ENCODE data around the gene P2RX6.

The P2RX6 gene

DNA sequence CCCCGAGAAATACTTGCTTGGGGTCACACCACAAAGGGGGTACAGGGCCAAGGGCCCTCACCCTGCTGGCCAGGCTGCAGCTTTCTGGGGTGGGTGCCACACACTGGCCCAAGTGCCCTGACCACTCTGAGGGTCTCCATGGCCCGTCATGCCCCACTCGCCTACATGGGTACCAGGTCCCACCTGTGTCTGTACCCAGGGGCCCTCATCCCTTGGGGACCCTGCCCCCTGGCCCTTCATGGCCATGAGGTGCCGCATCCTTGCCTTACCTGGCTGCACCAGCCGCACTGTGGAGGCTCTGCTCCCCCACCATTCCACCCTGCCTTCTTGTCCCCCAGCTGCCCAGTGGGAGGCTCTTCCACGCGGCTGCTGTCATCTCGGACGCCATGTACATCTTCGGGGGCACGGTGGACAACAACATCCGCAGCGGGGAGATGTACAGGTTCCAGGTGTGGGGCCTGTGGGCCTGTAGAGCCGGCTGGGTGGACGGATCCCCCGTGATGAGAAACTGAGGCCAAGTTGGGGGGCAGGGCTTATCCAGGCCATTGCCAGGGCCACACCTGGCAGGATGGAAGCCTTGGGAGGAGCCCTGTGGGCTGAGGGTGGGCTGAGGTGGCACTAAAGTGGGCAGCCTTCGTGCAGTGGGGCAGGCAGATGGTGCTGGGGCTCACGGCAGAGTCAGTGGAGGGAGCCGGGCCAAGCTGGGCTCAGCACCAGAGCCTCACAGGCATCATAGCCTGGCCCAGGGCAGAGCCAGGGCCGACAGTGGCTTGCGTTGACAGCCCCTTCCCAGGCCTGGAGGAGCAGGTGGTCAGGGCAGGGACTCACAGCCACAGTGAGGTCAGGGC is 22.3 kb upstream of the P2RX6 start:
- no peak for FAIRE-seq
- no peak for TF ChIP-seq TAF1 (IDR thresholded peaks at IDR 0.05; ENCODE audit: low read depth, low read length)
- TF ChIP-seq POLR2A (IDR thresholded peaks at IDR 0.05; ENCODE audit: low read depth, low read length), result no peak
- no peak for TF ChIP-seq SPI1 (IDR thresholded peaks at IDR 0.05; ENCODE audit: low read depth, low read length)
- no peak for TF ChIP-seq POLR2AphosphoS5 (IDR thresholded peaks at IDR 0.05; ENCODE audit: low read depth, low read length)
- TF ChIP-seq PAX5 (IDR thresholded peaks at IDR 0.05; ENCODE audit: insufficient read depth, low read length, severe bottlenecking), result no peak
- TF ChIP-seq POU2F2 (IDR thresholded peaks at IDR 0.05; ENCODE audit: low read depth, low read length), result no peak
- DNase-seq (ENCODE audit: insufficient read length, low spot score), result no peak

DNA sequence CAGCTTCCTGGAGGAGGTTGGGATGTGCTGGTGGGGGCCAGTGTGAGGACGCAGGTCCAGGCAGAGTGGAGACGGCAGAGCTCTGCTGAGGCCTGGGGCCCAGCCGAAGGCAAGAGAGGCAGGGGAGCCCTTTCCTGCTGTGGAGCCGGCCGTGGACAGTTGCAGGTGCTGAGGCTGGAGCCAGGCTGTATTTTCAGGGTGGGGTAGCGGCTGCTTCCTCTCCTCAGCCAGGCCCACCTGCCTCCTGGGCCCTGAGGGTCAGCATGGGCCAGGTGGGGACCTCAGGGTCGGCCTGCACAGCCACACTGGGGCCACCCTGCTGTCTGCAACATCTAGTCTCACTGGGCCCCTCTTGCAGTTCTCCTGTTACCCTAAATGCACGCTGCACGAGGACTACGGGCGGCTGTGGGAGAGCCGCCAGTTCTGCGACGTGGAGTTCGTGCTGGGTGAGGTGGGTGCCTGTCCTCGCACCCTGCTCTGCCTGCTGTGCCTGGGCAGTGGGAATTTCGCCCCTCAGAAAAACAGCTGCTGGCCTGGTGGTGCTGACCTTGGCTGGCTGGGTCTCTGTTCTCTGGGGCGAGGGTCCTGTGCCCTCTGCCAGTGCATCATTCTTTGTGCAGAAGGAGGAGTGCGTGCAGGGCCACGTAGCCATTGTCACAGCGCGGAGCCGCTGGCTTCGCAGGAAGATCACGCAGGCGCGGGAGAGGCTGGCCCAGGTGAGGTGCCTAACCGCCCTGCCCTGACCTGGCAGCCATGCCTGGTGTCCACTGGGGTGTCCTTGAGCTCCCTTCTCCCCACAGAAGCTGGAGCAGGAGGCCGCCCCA is 21.4 kb upstream of the P2RX6 start:
- TF ChIP-seq POLR2A (IDR thresholded peaks at IDR 0.05; ENCODE audit: low read depth, low read length) (no peak), SPI1 (IDR thresholded peaks at IDR 0.05; ENCODE audit: low read depth, low read length) (no peak), TAF1 (IDR thresholded peaks at IDR 0.05; ENCODE audit: low read depth, low read length) (no peak)
- FAIRE-seq (no peak), DNase-seq (ENCODE audit: insufficient read length, low spot score) (no peak)

DNA sequence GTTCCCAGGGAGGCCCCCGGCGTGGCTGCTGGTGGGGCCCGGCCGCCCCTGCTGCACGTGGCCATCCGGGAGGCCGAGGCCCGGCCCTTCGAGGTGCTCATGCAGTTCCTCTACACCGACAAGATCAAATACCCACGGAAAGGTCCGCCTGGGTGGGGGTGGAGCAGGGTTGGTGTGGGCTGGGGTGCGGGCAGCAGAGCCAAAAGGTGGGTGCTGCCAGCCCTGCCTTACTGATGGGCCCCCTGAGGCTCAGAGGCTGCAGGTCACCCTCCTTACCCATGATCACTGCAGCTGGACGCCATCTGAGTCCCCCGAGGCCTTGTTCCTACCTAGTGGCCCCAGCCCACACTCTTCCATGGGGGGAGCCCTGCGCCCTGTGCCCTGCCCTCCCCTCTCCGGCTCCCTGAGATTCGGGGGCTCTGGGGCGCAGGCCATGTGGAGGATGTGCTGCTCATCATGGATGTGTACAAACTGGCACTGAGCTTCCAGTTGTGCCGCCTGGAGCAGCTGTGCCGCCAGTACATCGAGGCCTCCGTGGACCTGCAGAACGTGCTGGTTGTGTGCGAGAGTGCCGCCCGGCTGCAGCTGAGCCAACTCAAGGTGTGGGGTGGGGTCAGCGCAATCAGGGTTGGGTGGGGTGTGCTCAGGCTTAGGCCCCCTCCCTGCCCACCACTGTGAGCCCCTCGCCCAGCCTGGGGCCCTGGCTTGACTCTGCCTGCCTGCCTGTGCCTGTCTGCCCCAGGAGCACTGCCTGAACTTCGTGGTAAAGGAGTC is 20.6 kb upstream of the P2RX6 start:
- DNase-seq (ENCODE audit: insufficient read length, low spot score) (no peak), FAIRE-seq (no peak)
- TF ChIP-seq PAX5 (IDR thresholded peaks at IDR 0.05; ENCODE audit: insufficient read depth, low read length, severe bottlenecking), result no peak
- no peak for TF ChIP-seq POU2F2 (IDR thresholded peaks at IDR 0.05; ENCODE audit: low read depth, low read length)
- no peak for TF ChIP-seq SPI1 (IDR thresholded peaks at IDR 0.05; ENCODE audit: low read depth, low read length)
- TF ChIP-seq POLR2A (IDR thresholded peaks at IDR 0.05; ENCODE audit: low read depth, low read length), result no peak
- no peak for TF ChIP-seq TAF1 (IDR thresholded peaks at IDR 0.05; ENCODE audit: low read depth, low read length)
- no peak for TF ChIP-seq POLR2AphosphoS5 (IDR thresholded peaks at IDR 0.05; ENCODE audit: low read depth, low read length)

DNA sequence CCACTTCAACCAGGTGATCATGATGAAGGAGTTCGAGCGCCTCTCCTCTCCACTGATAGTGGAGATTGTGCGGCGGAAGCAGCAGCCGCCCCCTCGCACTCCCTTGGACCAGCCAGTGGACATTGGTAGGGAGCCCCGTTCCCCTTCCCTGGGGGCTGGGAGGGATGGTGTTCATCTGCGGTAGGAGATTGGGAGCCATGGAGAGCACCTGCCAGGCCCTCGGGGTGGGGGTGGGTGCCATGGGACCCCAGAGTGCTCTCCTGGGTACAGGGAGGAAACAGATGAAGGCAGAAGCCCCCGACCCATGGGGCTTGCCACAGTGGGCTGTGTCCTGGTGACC is 20.1 kb upstream of the P2RX6 start:
- no peak for FAIRE-seq
- no peak for TF ChIP-seq SPI1 (IDR thresholded peaks at IDR 0.05; ENCODE audit: low read depth, low read length)
- TF ChIP-seq TAF1 (IDR thresholded peaks at IDR 0.05; ENCODE audit: low read depth, low read length), result no peak
- TF ChIP-seq POLR2AphosphoS5 (IDR thresholded peaks at IDR 0.05; ENCODE audit: low read depth, low read length), result no peak
- no peak for TF ChIP-seq PAX5 (IDR thresholded peaks at IDR 0.05; ENCODE audit: insufficient read depth, low read length, severe bottlenecking)
- DNase-seq (ENCODE audit: insufficient read length, low spot score), result no peak

DNA sequence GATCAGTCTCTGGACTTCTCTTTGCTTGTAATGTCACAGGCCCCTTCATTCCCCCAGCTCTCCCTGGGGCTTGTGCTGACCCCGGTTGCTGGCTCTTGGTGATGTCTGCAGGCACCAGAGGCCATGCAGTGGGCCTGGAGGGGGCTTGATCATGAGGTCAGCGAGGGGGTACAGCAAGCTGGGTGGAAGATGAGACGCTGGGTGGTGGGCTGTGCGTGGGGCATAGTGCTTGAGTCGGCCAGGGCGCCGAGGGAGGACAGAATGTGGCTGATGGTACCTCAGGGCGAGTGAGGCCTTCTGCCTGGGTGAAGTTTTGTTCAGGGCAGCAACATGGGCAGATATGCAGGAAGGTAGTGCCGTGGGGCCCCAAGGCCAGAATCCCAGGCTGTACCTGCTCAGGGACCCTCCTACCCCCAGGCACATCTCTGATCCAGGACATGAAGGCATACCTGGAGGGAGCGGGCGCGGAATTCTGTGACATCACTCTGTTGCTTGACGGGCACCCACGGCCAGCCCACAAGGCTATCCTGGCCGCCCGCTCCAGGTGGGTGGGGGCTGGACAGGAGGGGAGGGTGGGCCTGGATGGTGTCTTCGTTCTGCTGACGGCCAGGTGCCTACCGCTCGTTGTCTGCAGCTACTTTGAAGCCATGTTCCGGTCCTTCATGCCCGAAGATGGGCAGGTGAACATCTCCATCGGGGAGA is 19.5 kb upstream of the P2RX6 start:
- no peak for DNase-seq (ENCODE audit: insufficient read length, low spot score)
- FAIRE-seq, result no peak
- TF ChIP-seq POU2F2 (IDR thresholded peaks at IDR 0.05; ENCODE audit: low read depth, low read length) (no peak), POLR2AphosphoS5 (IDR thresholded peaks at IDR 0.05; ENCODE audit: low read depth, low read length) (no peak), SPI1 (IDR thresholded peaks at IDR 0.05; ENCODE audit: low read depth, low read length) (no peak), TAF1 (IDR thresholded peaks at IDR 0.05; ENCODE audit: low read depth, low read length) (no peak), PAX5 (IDR thresholded peaks at IDR 0.05; ENCODE audit: insufficient read depth, low read length, severe bottlenecking) (no peak), POLR2A (IDR thresholded peaks at IDR 0.05; ENCODE audit: low read depth, low read length) (no peak)

DNA sequence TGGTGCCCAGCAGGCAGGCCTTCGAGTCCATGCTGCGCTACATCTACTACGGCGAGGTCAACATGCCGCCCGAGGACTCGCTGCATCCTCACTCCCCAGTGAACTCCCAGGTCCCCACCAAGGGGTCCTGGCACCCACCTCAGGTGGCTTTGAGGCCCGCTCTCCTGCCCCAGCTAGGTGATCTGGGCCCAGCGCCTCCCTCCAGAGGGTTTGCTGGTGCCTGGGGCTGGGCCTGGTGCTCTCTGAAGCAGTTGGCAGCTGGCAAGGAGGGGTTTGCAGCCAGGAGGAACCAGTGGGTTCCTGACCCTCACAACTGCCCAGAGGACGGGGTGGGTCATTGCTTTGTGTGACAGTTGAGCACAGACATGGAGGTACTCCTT is 18.9 kb upstream of the P2RX6 start:
- TF ChIP-seq POU2F2 (IDR thresholded peaks at IDR 0.05; ENCODE audit: low read depth, low read length) (no peak), POLR2A (IDR thresholded peaks at IDR 0.05; ENCODE audit: low read depth, low read length) (no peak), TAF1 (IDR thresholded peaks at IDR 0.05; ENCODE audit: low read depth, low read length) (no peak), POLR2AphosphoS5 (IDR thresholded peaks at IDR 0.05; ENCODE audit: low read depth, low read length) (no peak), SPI1 (IDR thresholded peaks at IDR 0.05; ENCODE audit: low read depth, low read length) (no peak), PAX5 (IDR thresholded peaks at IDR 0.05; ENCODE audit: insufficient read depth, low read length, severe bottlenecking) (no peak)
- DNase-seq (ENCODE audit: insufficient read length, low spot score), result no peak
- no peak for FAIRE-seq

DNA sequence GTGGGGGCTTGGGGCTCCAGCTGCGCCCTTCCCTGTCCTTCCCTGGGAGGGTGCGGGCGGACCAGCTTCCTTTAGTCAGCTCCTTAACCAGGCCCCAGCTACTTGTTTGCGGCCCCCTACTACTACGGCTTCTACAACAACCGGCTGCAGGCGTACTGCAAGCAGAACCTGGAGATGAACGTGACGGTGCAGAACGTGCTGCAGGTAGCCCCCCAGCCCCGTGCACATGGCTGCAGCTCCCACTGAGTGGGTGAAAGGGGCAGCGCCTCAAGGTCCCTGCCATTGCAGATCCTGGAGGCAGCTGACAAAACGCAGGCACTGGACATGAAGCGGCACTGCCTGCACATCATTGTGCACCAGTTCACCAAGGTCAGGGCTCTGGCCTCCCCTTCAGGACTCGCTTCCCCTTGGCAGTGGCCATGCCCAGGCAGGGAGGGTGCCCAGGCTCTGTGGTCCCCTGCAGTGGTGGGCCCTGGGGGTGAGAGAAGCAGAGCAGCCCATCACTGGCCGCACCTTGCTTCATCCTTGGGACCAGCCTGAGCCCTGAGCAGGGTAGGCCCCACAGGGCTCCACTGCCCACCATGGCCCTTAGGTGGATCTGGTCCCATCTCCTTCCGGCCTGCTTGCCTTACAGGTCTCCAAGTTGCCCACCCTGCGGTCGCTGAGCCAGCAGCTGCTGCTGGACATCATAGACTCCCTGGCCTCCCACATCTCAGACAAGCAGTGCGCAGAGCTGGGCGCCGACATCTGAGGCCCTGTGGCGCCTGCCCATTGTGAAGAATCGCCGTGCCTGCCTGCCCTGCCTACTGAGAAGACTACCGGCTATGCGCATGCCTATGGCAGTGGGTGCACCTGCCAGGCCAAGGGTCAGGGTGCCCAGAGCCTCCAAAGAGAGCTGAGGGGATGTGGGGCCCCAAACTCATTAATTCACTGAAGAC is 18.1 kb upstream of the P2RX6 start:
- TF ChIP-seq POLR2AphosphoS5 (IDR thresholded peaks at IDR 0.05; ENCODE audit: low read depth, low read length) (no peak), POLR2A (IDR thresholded peaks at IDR 0.05; ENCODE audit: low read depth, low read length) (peak; percentile 5; the same call in 1 of the 2 replicates)
- DNase-seq (ENCODE audit: insufficient read length, low spot score), result no peak
- FAIRE-seq, result no peak

DNA sequence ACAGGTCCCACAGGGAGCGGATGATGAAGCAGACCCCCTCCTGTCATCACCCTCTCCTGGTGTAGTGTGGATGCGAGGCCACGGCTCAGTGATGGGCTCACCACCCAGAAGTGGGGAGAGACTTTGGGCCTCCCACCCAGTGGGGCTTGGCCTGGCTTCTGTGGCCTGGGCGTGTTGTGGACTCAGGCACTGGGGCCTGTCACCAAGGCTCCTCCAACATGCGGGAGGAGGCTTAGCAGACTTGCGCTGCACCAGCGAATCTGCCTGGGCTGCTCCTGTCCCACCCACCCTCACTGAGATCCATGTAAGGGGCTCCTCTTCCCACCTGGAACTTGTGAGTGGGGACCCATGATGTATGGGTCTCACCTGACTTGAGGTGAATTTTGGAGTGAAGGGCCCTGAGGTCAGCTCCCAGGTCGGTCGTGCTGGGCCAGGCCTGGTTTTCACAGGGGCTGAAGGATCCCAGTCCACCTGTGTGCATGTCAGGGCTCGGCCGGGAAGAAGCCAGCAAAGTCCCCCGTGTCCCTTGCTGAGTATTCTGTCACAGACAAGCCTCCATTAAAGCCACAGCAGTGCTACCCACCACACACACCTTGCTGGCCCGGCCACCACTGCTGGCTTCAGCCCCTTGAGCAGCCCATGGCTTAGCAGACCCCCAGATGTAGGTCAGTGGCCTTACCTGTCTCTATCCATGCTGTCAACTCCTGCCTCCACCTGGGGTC is 17.3 kb upstream of the P2RX6 start:
- no peak for FAIRE-seq
- TF ChIP-seq POLR2AphosphoS5 (IDR thresholded peaks at IDR 0.05; ENCODE audit: low read depth, low read length), result peak; percentile 41; the same call in 1 of the 2 replicates
- no peak for TF ChIP-seq TAF1 (IDR thresholded peaks at IDR 0.05; ENCODE audit: low read depth, low read length)
- DNase-seq (ENCODE audit: insufficient read length, low spot score), result no peak
